G401 (cell line): ENCODE results near the gene NOTCH1. TPM values are rescaled to one million over a fixed set of nuclear protein-coding genes. Genes with fewer than 3 reads are reported as not detected.

Experiments used
- DNase-seq: peaks from one replicate; pipeline ENCODE4 v3.0.0-alpha.2; 2015; ENCODE audit warnings: low spot score
- in situ Hi-C: cut with HindIII; loops from 2 replicates; pipeline ENCODE4 v1.10.0; 2016; ENCODE audit warnings: low sequenced_read_pairs, mixed read lengths
- total RNA-seq: library from RNA; depleted of rRNA; stranded (reverse); fragments of >200 nt; shearing (Covaris generic); gene quantifications from 2 replicates; pipeline ENCODE4 v1.2.3, GENCODE V29; 2014; rRNA removed

Gene NOTCH1
- 10.9 and 13.8 TPM in 2 replicates for total RNA-seq

DNA sequence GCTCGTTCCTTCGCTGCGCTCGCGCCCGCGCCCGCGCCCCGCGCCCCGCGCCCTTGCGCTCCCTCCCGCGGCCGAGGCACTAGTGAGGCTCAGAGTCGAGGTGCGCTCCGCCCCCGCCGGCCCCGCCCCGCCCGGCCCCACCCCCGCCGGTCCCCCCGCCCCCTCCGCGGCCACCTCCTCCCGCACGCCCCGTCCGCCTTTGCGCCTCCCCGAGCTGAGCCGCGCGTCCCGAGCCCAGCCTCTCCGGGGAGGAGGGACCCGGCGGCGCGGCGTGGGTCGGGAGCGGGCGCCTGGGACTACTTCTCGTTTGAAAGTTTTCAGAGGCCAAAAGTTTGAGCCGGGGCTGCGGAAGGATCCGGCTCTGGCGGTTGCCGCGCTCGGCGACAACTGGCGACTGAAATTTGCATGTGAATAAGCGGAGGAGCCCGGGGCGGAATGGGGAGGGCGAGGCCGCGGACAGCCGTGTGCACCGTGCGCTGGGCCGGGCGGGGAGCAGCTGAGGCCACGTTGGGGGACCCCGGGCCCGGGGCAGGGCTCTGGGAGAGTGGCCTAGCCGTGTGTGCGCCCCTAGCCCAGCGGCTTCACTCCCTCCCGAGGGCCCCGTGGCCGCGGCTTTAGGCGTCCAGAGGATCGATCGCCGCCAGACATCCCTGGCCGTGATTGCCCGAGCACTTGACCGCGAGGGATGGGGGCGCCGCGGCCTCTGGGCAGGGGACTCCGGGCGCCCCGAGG lies at the start of gene NOTCH1:
Gene NOTCH1, minus strand, starts transcription at position 84 of the 732 bp plus-strand sequence. CDS start 262 bp downstream, outside the sequence.
- peak; percentile 59 for DNase-seq
- in situ Hi-C loops, result loop anchor here (5.0 kb wide), 1 partner anchor 59 kb away; no protein-coding TSS in a partner anchor

- in situ Hi-C loops, result no loop called here
- DNase-seq, result no peak
Measured at GRCh38 chr9:136594492-136594891, 48.6 kb upstream of the NOTCH1 start.

DNA sequence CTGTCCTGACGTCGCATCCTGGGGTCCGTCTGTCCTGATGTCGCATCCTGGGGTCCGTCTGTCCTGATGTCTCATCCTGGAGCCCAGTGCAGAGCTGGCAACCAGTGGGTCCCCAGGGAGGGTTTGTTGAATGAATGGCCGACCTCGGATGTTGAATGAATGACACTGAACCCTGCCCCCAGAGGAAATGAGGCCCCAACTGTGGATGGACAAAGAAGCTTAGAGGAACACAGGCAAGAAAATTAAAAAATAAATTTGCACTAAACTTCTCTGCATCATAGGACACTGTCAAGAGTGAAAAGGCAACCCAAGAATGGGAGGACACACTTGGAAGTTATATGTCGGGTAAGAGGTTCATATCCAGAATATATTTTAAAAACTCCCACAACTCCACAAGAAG lies 47.7 kb upstream of the NOTCH1 start:
- no peak for DNase-seq
- in situ Hi-C loops, result no loop called here

GRCh38 chr9:136592666-136593065 lies 46.8 kb upstream of the NOTCH1 start:
- in situ Hi-C loops, result no loop called here
- no peak for DNase-seq

DNA sequence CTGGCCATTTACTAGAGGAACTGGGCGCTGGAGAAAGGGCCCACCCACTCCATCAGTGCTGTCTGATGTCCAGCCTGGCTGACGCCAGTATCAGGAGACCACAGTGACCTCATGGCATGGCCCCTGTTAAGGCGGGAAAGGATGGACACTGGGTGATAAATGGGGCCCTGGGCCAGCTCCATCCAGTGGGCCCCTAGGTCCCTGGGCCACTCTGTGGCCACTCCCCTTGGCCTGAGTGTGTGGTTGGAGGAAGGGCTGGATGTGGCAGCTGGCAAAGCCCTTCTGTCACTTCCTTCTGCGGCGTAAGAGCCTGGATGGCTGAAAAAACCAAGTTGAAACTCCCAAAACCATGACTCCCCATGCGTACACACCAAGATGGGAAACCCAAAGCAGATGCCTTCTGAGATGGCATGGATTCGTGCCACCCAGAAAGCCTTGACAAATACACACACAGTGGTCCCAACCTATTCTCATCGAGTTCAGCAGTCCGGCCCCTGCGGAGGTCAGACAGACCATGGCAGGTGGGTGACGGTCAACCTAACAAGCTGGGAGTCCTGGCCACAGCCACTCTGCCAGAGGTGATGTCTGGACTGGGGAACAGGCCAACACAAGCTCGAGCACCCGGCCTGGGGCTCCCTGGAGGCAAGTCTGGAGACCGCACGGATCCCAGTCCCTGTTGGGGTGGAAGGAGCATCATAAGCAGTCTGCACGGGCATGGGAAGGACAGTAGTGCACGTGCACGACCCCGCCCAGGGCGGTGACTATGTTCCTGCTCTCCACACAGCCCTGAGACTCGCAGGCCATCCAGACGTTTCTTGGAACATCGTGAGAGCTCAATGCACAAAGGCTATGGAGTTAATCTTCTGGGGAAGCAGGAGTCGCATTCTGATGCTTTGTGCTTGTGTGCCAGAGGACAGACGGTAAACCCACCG lies 45.2 kb upstream of the NOTCH1 start:
- DNase-seq, result no peak
- in situ Hi-C loops, result no loop called here

GRCh38 chr9:136589766-136590763 lies 44.2 kb upstream of the NOTCH1 start:
- in situ Hi-C loops, result no loop called here
- no peak for DNase-seq

DNA sequence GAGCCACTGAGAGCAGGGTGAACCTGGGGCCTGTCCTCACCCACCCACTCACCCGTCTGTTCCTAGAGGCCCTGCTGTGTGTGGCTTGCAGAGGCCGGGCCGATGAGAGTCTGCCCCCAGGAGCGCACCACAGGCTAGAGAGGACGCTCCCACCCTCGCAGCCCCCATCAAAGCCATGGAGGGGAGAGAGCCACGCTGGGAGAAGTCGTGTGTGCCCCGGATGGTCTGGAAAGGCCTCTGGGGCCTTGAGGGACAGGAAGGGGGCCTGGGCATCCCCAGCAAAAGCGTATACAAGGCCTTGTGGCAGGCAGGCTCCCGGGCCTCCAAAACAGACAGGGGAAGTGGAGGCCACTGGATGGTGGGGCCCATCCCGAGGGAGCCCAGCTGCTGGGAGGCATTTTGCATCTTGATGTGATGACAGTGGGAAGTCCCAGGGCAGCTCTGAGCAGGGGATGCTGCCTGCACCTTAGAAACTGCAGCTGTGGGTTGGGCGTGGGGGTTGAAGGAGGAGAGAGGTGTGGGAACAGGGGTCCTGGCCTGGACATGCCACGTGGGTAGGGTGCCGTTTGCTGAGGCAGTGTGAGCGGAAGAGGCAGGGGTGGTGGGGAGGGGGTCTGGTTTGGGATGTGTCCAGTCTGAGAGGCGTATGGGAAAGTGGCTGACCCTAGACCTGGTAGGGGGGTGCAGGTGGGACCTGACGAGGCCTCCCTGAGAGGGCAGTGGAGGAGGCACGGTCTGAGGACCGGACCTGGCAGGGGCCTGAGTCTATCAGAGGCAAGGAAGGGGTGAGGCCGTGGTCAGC lies 43.0 kb upstream of the NOTCH1 start:
- in situ Hi-C loops, result no loop called here
- DNase-seq, result no peak

GRCh38 chr9:136587944-136588662 lies 42.3 kb upstream of the NOTCH1 start:
- in situ Hi-C loops, result no loop called here
- DNase-seq, result no peak

- in situ Hi-C loops, result no loop called here
Measured at GRCh38 chr9:136587145-136587943, 41.5 kb upstream of the NOTCH1 start.

DNA sequence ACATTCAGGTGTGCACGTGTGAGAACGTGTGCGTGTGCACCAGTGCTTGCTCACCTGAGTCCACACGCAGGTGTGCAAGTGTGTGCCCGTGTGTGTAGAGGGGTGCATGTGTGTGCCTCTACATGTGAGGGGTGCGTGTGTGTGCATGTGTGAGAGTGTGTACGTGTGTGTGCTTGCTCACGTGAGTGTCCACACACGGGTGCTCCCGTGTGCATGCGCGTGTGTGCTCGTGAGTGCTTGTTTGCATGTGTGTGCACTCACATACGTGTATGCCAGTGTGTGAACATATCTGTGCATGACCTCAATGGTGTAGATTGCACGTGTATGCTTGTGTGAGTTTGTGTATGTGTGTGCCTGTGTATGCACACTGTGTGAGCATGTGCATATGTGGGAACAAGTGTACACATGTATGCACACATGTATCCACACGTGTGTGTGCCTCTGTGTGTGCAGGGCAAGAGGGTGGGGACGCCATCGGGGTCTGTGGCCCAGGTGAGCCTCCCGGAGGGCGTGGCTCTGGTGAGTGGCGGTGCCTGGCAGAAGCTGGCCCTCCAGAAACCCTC lies 40.6 kb upstream of the NOTCH1 start:
- in situ Hi-C loops, result no loop called here
- DNase-seq, result no peak

More at GRCh38 chr9:136587145-136587943, 41.5 kb upstream of the NOTCH1 start:
- no peak for DNase-seq

GRCh38 chr9:136585531-136586120 lies 39.8 kb upstream of the NOTCH1 start:
- DNase-seq, result no peak
- in situ Hi-C loops, result no loop called here

- in situ Hi-C loops, result no loop called here
- no peak for DNase-seq
Measured at GRCh38 chr9:136584934-136585333, 39.1 kb upstream of the NOTCH1 start.

GRCh38 chr9:136584401-136584932 lies 38.6 kb upstream of the NOTCH1 start:
- in situ Hi-C loops, result no loop called here
- no peak for DNase-seq

DNA sequence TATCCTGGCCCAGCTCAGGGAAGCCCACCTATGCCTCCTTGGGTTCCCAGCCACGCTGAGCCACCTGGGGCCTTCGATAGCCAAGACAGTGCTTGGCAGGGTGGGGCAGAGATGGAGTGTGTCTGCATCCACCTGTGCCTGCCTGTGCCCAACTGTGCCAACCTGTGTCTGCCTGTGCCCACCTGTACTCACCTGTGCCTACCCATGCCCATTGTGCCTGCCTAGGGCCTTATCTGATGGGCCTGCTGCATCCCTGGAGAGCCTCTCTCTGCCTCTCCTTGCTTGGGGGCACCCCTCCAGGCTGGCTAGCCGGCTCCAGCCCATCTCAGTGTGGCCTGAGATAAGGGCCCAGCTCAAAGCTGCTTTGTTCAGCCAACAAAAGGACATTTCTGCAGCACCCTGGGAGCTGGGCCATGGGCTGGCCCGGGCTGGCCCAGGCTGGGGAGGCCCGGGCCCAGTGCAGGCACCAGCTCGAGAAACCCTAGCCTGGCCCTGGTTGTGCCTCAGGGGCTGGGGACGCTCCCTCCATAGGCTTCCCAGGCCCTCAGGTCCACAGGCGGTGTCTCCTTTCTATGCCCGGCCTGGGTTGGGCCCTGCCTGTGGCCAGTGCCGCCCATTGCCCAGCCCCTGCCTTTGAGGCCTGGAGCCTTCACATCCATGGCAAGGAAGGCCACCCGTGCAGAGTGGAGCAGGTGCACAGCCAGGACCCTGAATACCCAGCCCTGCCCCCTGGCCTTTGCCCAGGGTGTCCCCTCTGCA lies 37.3 kb upstream of the NOTCH1 start:
- in situ Hi-C loops, result no loop called here
- no peak for DNase-seq
